NB4 (cell line): ENCODE data around the gene FBXO21.
A peak's percentile ranks its signal among the peaks of the same experiment; 100 is the strongest.

Source experiments
- CTCF ChIP-seq: IDR thresholded peaks from one replicate; pipeline ENCODE4 v1.5.1; 2012; ENCODE audit warnings: low read depth, low read length
- MYC ChIP-seq: IDR thresholded peaks from 2 replicates; pipeline ENCODE4 v1.6.1; 2011; ENCODE audit warnings: low read depth, low read length
- POLR2A ChIP-seq: IDR thresholded peaks from 2 replicates; pipeline ENCODE4 v1.6.1; 2011; ENCODE audit warnings: mild to moderate bottlenecking; ENCODE audit not compliant: insufficient read length; ENCODE audit errors: extremely low read depth
- TF ChIP-seq, protein P1 (sequence below): IDR thresholded peaks from 2 replicates; pipeline ENCODE4 v1.6.1; 2011; ENCODE audit warnings: low read depth, low read length

DNA sequence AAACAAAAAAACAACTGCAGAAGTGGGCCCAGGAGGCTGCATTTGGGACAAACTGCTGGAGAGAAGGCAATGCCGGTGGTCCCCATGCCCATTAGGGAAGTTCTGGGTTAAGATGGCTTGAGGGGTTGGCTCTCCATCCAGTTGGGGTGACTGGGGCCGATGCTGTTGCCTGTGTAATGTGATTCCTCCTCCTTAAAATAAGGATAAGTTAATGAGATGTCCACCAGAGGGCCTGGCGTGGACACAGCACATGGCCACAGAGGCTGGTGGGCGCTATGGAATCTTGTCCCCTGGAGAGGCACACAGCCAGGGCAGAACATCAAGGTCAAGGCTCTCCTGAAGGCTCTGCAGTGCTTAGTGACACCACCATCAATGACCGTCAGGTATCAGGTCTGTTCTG lies 90.0 kb downstream of the FBXO21 start:
- TF ChIP-seq CTCF (peak; percentile 41), POLR2A (no peak), MYC (peak; percentile 91)
- TF ChIP-seq, protein P1, sequence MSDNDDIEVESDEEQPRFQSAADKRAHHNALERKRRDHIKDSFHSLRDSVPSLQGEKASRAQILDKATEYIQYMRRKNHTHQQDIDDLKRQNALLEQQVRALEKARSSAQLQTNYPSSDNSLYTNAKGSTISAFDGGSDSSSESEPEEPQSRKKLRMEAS: peak; percentile 82
